ENCODE results near the gene SLC26A1.

SLC26A1 gene

GRCh38 chr4:1023075-1023640 lies 30.0 kb upstream of the SLC26A1 start:
- Histone ChIP-seq H3K79me2 (ENCODE audit: control insufficient read depth, insufficient read depth, low read length, poor library complexity) (peaks cover 1% of the 10 kb centered on the region), H4K12ac (ENCODE audit: low read depth, low read length) (no peak overlapping the region), H2BK5ac (ENCODE audit: low read depth, low read length, poor library complexity) (no peak overlapping the region), H3K36me3 (ENCODE audit: control insufficient read depth in 1 of 2, insufficient read depth in 2 of 2, low read length in 2 of 2) (peaks cover 13 to 19% of the 10 kb centered on the region in 2 experiments), H3K79me1 (ENCODE audit: low read length) (no peaks in the 10 kb centered on the region), H3K4me2 (ENCODE audit: low read length) (no peak overlapping the region), H2AK5ac (ENCODE audit: low read length) (no peak overlapping the region), H4K8ac (ENCODE audit: low read depth, low read length) (no peak overlapping the region), H3K14ac (ENCODE audit: low read length) (no peak overlapping the region), H3K4ac (ENCODE audit: low read depth, low read length) (no peak overlapping the region), H3K23ac (ENCODE audit: low read length) (no peak overlapping the region), H3K4me1 (ENCODE audit: control insufficient read depth in 1 of 2, insufficient read depth in 2 of 2, low read length in 2 of 2) (peaks cover 6 to 11% of the 10 kb centered on the region in 2 experiments), H3K18ac (ENCODE audit: low read length) (no peak overlapping the region), H3K9ac (ENCODE audit: low read length) (no peak overlapping the region), H3K27ac (ENCODE audit: low read depth, low read length) (no peak overlapping the region), H2AFZ (ENCODE audit: insufficient read depth, low read length, poor library complexity) (no peak overlapping the region), H3K27me3 (ENCODE audit: insufficient read depth, low read length) (no peaks in the 10 kb centered on the region), H4K91ac (ENCODE audit: low read depth, low read length) (no peak overlapping the region), H2BK12ac (ENCODE audit: low read length) (no peak overlapping the region), H3K4me3 (ENCODE audit: low read depth, low read length) (no peak overlapping the region), H2BK120ac (ENCODE audit: insufficient read depth, low read length, poor library complexity) (no peak overlapping the region), H3K9me3 (ENCODE audit: insufficient read depth, low read depth, low read length) (peaks cover 10% of the 10 kb centered on the region)
- WGBS (ENCODE audit: extremely low coverage, insufficient coverage, insufficient read length) = no CpG with 5 or more reads among the region's 20 CpGs
- DNase-seq = no peak

- Histone ChIP-seq H3K4me2 (ENCODE audit: low read length) (no peak overlapping the region), H2AK5ac (ENCODE audit: low read length) (no peak overlapping the region), H2BK120ac (ENCODE audit: insufficient read depth, low read length, poor library complexity) (no peak overlapping the region), H3K14ac (ENCODE audit: low read length) (no peak overlapping the region), H3K4ac (ENCODE audit: low read depth, low read length) (no peak overlapping the region), H3K18ac (ENCODE audit: low read length) (no peak overlapping the region), H3K9ac (ENCODE audit: low read length) (no peak overlapping the region), H3K79me2 (ENCODE audit: control insufficient read depth, insufficient read depth, low read length, poor library complexity) (no peaks in the 10 kb centered on the region), H2BK5ac (ENCODE audit: low read depth, low read length, poor library complexity) (no peak overlapping the region), H3K36me3 (ENCODE audit: control insufficient read depth in 1 of 2, insufficient read depth in 2 of 2, low read length in 2 of 2) (peaks cover 13 to 19% of the 10 kb centered on the region in 2 experiments), H3K4me3 (ENCODE audit: low read depth, low read length) (no peak overlapping the region), H3K79me1 (ENCODE audit: low read length) (no peaks in the 10 kb centered on the region), H3K23ac (ENCODE audit: low read length) (no peak overlapping the region), H3K27me3 (ENCODE audit: insufficient read depth, low read length) (no peaks in the 10 kb centered on the region), H3K9me3 (ENCODE audit: insufficient read depth, low read depth, low read length) (peaks cover 10% of the 10 kb centered on the region), H2BK12ac (ENCODE audit: low read length) (no peak overlapping the region), H4K91ac (ENCODE audit: low read depth, low read length) (no peak overlapping the region), H4K8ac (ENCODE audit: low read depth, low read length) (no peak overlapping the region), H3K4me1 (ENCODE audit: control insufficient read depth in 1 of 2, insufficient read depth in 2 of 2, low read length in 2 of 2) (peaks cover 2 to 7% of the 10 kb centered on the region in 2 experiments), H4K12ac (ENCODE audit: low read depth, low read length) (no peak overlapping the region), H2AFZ (ENCODE audit: insufficient read depth, low read length, poor library complexity) (no peak overlapping the region), H3K27ac (ENCODE audit: low read depth, low read length) (no peak overlapping the region)
- DNase-seq = no peak
- WGBS (ENCODE audit: extremely low coverage, insufficient coverage, insufficient read length) = no CpG with 5 or more reads among the region's 19 CpGs
Measured at GRCh38 chr4:1022739-1023066, 29.5 kb upstream of the SLC26A1 start.

GRCh38 chr4:1022051-1022738 lies 29.0 kb upstream of the SLC26A1 start:
- H3K4me2 ChIP-seq (ENCODE audit: low read length) = no peak overlapping the region
- H2BK120ac ChIP-seq (ENCODE audit: insufficient read depth, low read length, poor library complexity) = no peak overlapping the region
- no peak overlapping the region for H3K4me3 ChIP-seq (ENCODE audit: low read depth, low read length)
- H3K27ac ChIP-seq (ENCODE audit: low read depth, low read length) = no peak overlapping the region
- no peaks in the 10 kb centered on the region for H3K79me2 ChIP-seq (ENCODE audit: control insufficient read depth, insufficient read depth, low read length, poor library complexity)
- no peaks in the 10 kb centered on the region for H3K79me1 ChIP-seq (ENCODE audit: low read length)
- H3K36me3 ChIP-seq (ENCODE audit: control insufficient read depth in 1 of 2, insufficient read depth in 2 of 2, low read length in 2 of 2) = peaks cover 13 to 19% of the 10 kb centered on the region in 2 experiments
- no peak overlapping the region for H2AFZ ChIP-seq (ENCODE audit: insufficient read depth, low read length, poor library complexity)
- H3K27me3 ChIP-seq (ENCODE audit: insufficient read depth, low read length) = no peaks in the 10 kb centered on the region
- H4K91ac ChIP-seq (ENCODE audit: low read depth, low read length) = no peak overlapping the region
- no peak overlapping the region for H2BK5ac ChIP-seq (ENCODE audit: low read depth, low read length, poor library complexity)
- H3K4me1 ChIP-seq (ENCODE audit: control insufficient read depth in 1 of 2, insufficient read depth in 2 of 2, low read length in 2 of 2) = peaks cover 0 to 3% of the 10 kb centered on the region in 2 experiments
- H2AK5ac ChIP-seq (ENCODE audit: low read length) = no peak overlapping the region
- H3K4ac ChIP-seq (ENCODE audit: low read depth, low read length) = no peak overlapping the region
- no peak overlapping the region for H3K14ac ChIP-seq (ENCODE audit: low read length)
- H3K23ac ChIP-seq (ENCODE audit: low read length) = no peak overlapping the region
- H3K9me3 ChIP-seq (ENCODE audit: insufficient read depth, low read depth, low read length) = peaks cover 10% of the 10 kb centered on the region
- no CpG with 5 or more reads among the region's 46 CpGs for WGBS (ENCODE audit: extremely low coverage, insufficient coverage, insufficient read length)
- H3K18ac ChIP-seq (ENCODE audit: low read length) = no peak overlapping the region
- no peak overlapping the region for H4K8ac ChIP-seq (ENCODE audit: low read depth, low read length)
- no peak overlapping the region for H3K9ac ChIP-seq (ENCODE audit: low read length)
- DNase-seq = no peak
- no peak overlapping the region for H2BK12ac ChIP-seq (ENCODE audit: low read length)
- no peak overlapping the region for H4K12ac ChIP-seq (ENCODE audit: low read depth, low read length)

- no peaks in the 10 kb centered on the region for H3K27me3 ChIP-seq (ENCODE audit: insufficient read depth, low read length)
- no peak overlapping the region for H3K4ac ChIP-seq (ENCODE audit: low read depth, low read length)
- no peak overlapping the region for H2AK5ac ChIP-seq (ENCODE audit: low read length)
- H3K4me3 ChIP-seq (ENCODE audit: low read depth, low read length) = peak overlapping the region; percentile 30
- no peak overlapping the region for H2BK12ac ChIP-seq (ENCODE audit: low read length)
- no peak overlapping the region for H4K12ac ChIP-seq (ENCODE audit: low read depth, low read length)
- no peak overlapping the region for H3K27ac ChIP-seq (ENCODE audit: low read depth, low read length)
- no peak overlapping the region for H4K91ac ChIP-seq (ENCODE audit: low read depth, low read length)
- H3K14ac ChIP-seq (ENCODE audit: low read length) = no peak overlapping the region
- H3K9me3 ChIP-seq (ENCODE audit: insufficient read depth, low read depth, low read length) = peaks cover 10% of the 10 kb centered on the region
- H3K4me1 ChIP-seq (ENCODE audit: control insufficient read depth in 1 of 2, insufficient read depth in 2 of 2, low read length in 2 of 2) = peaks cover 0 to 3% of the 10 kb centered on the region in 2 experiments
- no peak overlapping the region for H3K9ac ChIP-seq (ENCODE audit: low read length)
- no CpG with 5 or more reads among the region's 19 CpGs for WGBS (ENCODE audit: extremely low coverage, insufficient coverage, insufficient read length)
- no peak for DNase-seq
- H2BK5ac ChIP-seq (ENCODE audit: low read depth, low read length, poor library complexity) = no peak overlapping the region
- no peak overlapping the region for H3K18ac ChIP-seq (ENCODE audit: low read length)
- no peak overlapping the region for H3K23ac ChIP-seq (ENCODE audit: low read length)
- no peak overlapping the region for H3K4me2 ChIP-seq (ENCODE audit: low read length)
- peaks cover 13 to 19% of the 10 kb centered on the region in 2 experiments for H3K36me3 ChIP-seq (ENCODE audit: control insufficient read depth in 1 of 2, insufficient read depth in 2 of 2, low read length in 2 of 2)
- H3K79me1 ChIP-seq (ENCODE audit: low read length) = no peaks in the 10 kb centered on the region
- H2AFZ ChIP-seq (ENCODE audit: insufficient read depth, low read length, poor library complexity) = no peak overlapping the region
- H3K79me2 ChIP-seq (ENCODE audit: control insufficient read depth, insufficient read depth, low read length, poor library complexity) = no peaks in the 10 kb centered on the region
- H4K8ac ChIP-seq (ENCODE audit: low read depth, low read length) = no peak overlapping the region
- no peak overlapping the region for H2BK120ac ChIP-seq (ENCODE audit: insufficient read depth, low read length, poor library complexity)
Measured at GRCh38 chr4:1021386-1022050, 28.3 kb upstream of the SLC26A1 start.
